ENCODE data around the gene KIF1B. TPM values are rescaled to one million over a fixed set of nuclear protein-coding genes. Genes with fewer than 3 reads are reported as not detected.
"Not testable (repeated sequence)": the region's sequence is repeated elsewhere in the genome, so short reads cannot be mapped to it uniquely, and the experiment has no call there.

Gene KIF1B
- total RNA-seq, 1 experiment from 2014 or later = 22.7 TPM

DNA sequence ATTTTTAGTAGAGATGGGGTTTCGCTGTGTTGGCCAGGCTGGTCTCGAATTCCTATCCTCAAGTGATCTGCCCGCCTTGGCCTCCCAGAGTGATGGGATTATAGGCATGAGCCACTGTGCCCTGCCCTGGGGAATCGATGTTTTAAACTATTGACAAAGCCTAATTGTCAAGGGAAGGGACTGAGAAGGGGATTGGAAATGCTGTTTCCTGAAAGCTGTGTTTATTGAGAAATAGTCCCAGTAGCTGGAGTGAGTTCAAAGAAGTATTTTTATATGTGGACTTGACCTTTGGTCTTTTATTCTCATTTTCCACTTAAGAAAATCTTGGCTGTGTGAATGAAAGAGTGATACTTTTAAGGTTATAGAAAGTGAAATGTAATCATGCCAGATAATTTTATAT lies 47.5 kb downstream of the KIF1B start:
- TF ChIP-seq EZH2 (IDR thresholded peaks at IDR 0.05; ENCODE audit: low read depth) (no peak), CTCF (conservative IDR thresholded peaks at IDR 0.05) (no peak)
- no peak overlapping the region for H3K27ac ChIP-seq
- H4K20me1 ChIP-seq (ENCODE audit: insufficient read depth) = no peaks in the 10 kb centered on the region
- no TSS peak for BruUV-seq (replicated peaks)
- no peaks in the 10 kb centered on the region for H3K9me3 ChIP-seq (ENCODE audit: insufficient read depth, low read depth)
- no peak overlapping the region for H3K4me2 ChIP-seq
- H2AFZ ChIP-seq = no peak overlapping the region
- intact Hi-C loops (cut with micrococcal nuclease; ENCODE audit: unreplicated experiment) = no loop called here
- H3K27me3 ChIP-seq (ENCODE audit: insufficient read depth, low read depth) = no peaks in the 10 kb centered on the region
- H3K4me3 ChIP-seq = no peak overlapping the region
- no peak for DNase-seq
- no peaks in the 10 kb centered on the region for H3K4me1 ChIP-seq (replicated peaks; ENCODE audit: insufficient read depth)
- no peaks in the 10 kb centered on the region for H3K36me3 ChIP-seq (ENCODE audit: low read depth)
- H3K9me2 ChIP-seq (ENCODE audit: insufficient read depth) = no peaks in the 10 kb centered on the region
- no peaks in the 10 kb centered on the region for H3F3A ChIP-seq (ENCODE audit: insufficient read depth, low read depth)
- ChIA-PET POLR2A (ENCODE audit: unreplicated experiment) (no interaction called here), CTCF (no interaction called here)
- no peaks in the 10 kb centered on the region for H3K79me2 ChIP-seq (ENCODE audit: low read depth)

- H2AFZ ChIP-seq; CTCF ChIA-PET; H3K4me3 ChIP-seq; intact Hi-C loops (cut with micrococcal nuclease; ENCODE audit: unreplicated experiment); H3K4me1 ChIP-seq (replicated peaks; ENCODE audit: insufficient read depth); H3K4me2 ChIP-seq; DNase-seq; H3K9me2 ChIP-seq (ENCODE audit: insufficient read depth); H3K9me3 ChIP-seq (ENCODE audit: insufficient read depth, low read depth); H3K36me3 ChIP-seq (ENCODE audit: low read depth); H3F3A ChIP-seq (ENCODE audit: insufficient read depth, low read depth); H3K27me3 ChIP-seq (ENCODE audit: insufficient read depth, low read depth); H3K79me2 ChIP-seq (ENCODE audit: low read depth); BruUV-seq (replicated peaks); H3K27ac ChIP-seq; H4K20me1 ChIP-seq (ENCODE audit: insufficient read depth): not testable (repeated sequence)
- POLR2A ChIA-PET (ENCODE audit: unreplicated experiment) = interaction anchor here (0.7 kb wide), 1 partner anchor 133 kb away, joined by 12 read pairs; no protein-coding TSS in a partner anchor
These were observed 49.2 kb downstream of the KIF1B start for GRCh38 chr1:10259547-10259946.

DNA sequence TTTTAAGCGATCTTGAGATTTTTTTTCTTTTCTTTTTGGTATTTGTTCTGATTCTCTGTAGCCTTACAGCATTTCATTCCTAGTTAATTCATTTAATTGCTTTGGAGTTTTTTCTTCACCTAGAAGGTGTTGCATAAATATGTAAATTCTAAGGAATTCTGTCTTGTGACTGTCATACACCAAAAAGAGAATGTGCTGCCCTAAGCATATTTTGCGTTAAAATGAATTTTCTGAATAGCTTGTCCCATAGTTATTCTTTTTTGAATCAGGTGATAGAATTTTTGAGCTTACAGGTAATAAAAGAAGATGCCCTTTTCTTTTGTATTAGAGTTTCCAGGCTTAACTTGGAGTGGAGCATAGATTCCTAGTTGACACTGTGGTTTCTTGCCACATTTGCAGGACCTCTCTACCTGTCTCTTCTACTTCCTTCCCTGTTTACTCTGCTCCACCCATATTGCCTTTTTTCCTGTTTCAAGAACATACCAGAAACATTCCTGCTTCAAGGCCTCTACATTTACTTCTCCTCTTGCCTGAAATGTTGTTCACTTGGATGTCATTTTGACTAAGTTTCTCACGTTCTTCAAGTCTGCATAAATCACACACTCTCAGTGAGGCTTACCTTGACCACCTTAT lies 53.2 kb downstream of the KIF1B start:
- no peak for DNase-seq
- no peaks in the 10 kb centered on the region for H3K36me3 ChIP-seq (ENCODE audit: low read depth)
- 0 out of 2 replicates have a peak, but pooled peaks cover 6% of the 10 kb centered on the region for H3K4me1 ChIP-seq (replicated peaks; ENCODE audit: insufficient read depth)
- H2AFZ ChIP-seq = no peak overlapping the region
- POLR2A ChIA-PET (ENCODE audit: unreplicated experiment) = no interaction called here
- no TSS peak for BruUV-seq (replicated peaks)
- H3K9me3 ChIP-seq (ENCODE audit: insufficient read depth, low read depth) = no peaks in the 10 kb centered on the region
- H3F3A ChIP-seq (ENCODE audit: insufficient read depth, low read depth) = no peaks in the 10 kb centered on the region
- H3K9me2 ChIP-seq (ENCODE audit: insufficient read depth) = no peaks in the 10 kb centered on the region
- CTCF ChIA-PET = no interaction called here
- intact Hi-C loops (cut with micrococcal nuclease; ENCODE audit: unreplicated experiment) = no loop called here
- no peak overlapping the region for H3K4me3 ChIP-seq
- H3K27ac ChIP-seq = no peak overlapping the region
- H3K4me2 ChIP-seq = no peak overlapping the region
- no peaks in the 10 kb centered on the region for H3K79me2 ChIP-seq (ENCODE audit: low read depth)
- H4K20me1 ChIP-seq (ENCODE audit: insufficient read depth) = no peaks in the 10 kb centered on the region
- no peaks in the 10 kb centered on the region for H3K27me3 ChIP-seq (ENCODE audit: insufficient read depth, low read depth)
- TF ChIP-seq EZH2 (IDR thresholded peaks at IDR 0.05; ENCODE audit: low read depth) = no peak
- TF ChIP-seq CTCF (conservative IDR thresholded peaks at IDR 0.05) = no peak

DNA sequence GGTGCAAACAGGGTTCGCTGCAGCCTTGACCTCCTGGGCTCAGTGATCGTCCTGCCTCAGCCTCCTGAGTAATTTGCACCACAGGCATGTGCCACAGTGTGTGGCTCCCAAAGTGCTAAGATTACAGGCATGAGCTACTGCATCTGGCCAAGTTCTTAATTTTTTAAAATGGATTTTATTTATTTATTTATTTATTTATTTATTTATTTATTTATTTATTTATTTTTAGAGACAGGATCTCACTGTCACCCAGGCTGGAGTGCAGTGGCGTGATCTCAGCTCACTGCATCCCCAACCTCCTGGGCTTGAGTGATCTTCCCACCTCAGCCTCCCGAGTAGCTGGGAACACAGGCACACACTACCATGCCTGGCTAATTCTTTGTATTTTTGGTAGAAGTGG lies 54.7 kb downstream of the KIF1B start:
- ChIA-PET POLR2A (ENCODE audit: unreplicated experiment) (no interaction called here), CTCF (no interaction called here)
- Histone ChIP-seq H3K27ac (no peak overlapping the region), H3F3A (ENCODE audit: insufficient read depth, low read depth) (no peaks in the 10 kb centered on the region), H3K36me3 (ENCODE audit: low read depth) (no peaks in the 10 kb centered on the region), H3K9me2 (ENCODE audit: insufficient read depth) (no peaks in the 10 kb centered on the region), H4K20me1 (ENCODE audit: insufficient read depth) (no peaks in the 10 kb centered on the region), H3K79me2 (ENCODE audit: low read depth) (no peaks in the 10 kb centered on the region), H3K9me3 (ENCODE audit: insufficient read depth, low read depth) (no peaks in the 10 kb centered on the region), H3K27me3 (ENCODE audit: insufficient read depth, low read depth) (no peaks in the 10 kb centered on the region), H3K4me1 (replicated peaks; ENCODE audit: insufficient read depth) (0 out of 2 replicates have a peak, but pooled peaks cover 6% of the 10 kb centered on the region), H3K4me3 (no peak overlapping the region), H3K4me2 (no peak overlapping the region), H2AFZ (no peak overlapping the region)
- TF ChIP-seq CTCF (conservative IDR thresholded peaks at IDR 0.05) (no peak), EZH2 (IDR thresholded peaks at IDR 0.05; ENCODE audit: low read depth) (no peak)
- no TSS peak for BruUV-seq (replicated peaks)
- intact Hi-C loops (cut with micrococcal nuclease; ENCODE audit: unreplicated experiment) = no loop called here
- no peak for DNase-seq
